Thoracic aorta (tissue), 2 donors: Measurements from ENCODE around the gene GNG3. TPM values are rescaled to one million over a fixed set of nuclear protein-coding genes. Genes with fewer than 3 reads are reported as not detected.

Source experiments
- ATAC-seq: fragments of 150-250 bp; one replicate; pipeline ENCODE4 v1.8.0; 2017; ENCODE audit warnings: low read depth; ENCODE audit not compliant: insufficient number of reproducible peaks, low FRiP score
- DNase-seq: peaks from one replicate; pipeline ENCODE4 v3.0.0-alpha.2; 2020; ENCODE audit warnings: low spot score
- H3K27ac ChIP-seq, 2 donors: fragments of 200-600 bp; sonication (generic); 1 replicate in 1 of 2; 2 replicates in 1 of 2; pipeline ENCODE4 v1.5.1; 2016; ENCODE audit warnings: mild to moderate bottlenecking in 2 of 2, moderate library complexity in 2 of 2
- H3K27me3 ChIP-seq: fragments of 200-600 bp; sonication (generic); replicated peaks from 2 replicates; pipeline ENCODE4 v1.6.0; 2016; ENCODE audit warnings: mild to moderate bottlenecking; ENCODE audit not compliant: insufficient read depth
- H3K36me3 ChIP-seq: fragments of 200-600 bp; sonication (generic); one replicate; pipeline ENCODE4 v1.5.1; 2016
- H3K4me1 ChIP-seq, 2 donors: fragments of 200-600 bp; sonication (generic); 1 replicate in 1 of 2; 2 replicates in 1 of 2; pipeline versions ENCODE4 v1.5.1 to v1.6.0; 2016; ENCODE audit warnings: low read depth in 2 of 2, mild to moderate bottlenecking in 1 of 2; ENCODE audit not compliant: control insufficient read depth in 1 of 2
- H3K4me3 ChIP-seq: fragments of 200-600 bp; sonication (generic); 2 replicates; pipeline ENCODE4 v1.5.1; 2016; ENCODE audit warnings: mild to moderate bottlenecking
- H3K9me3 ChIP-seq: fragments of 200-600 bp; sonication (generic); 2 replicates; pipeline ENCODE4 v1.5.1; 2016
- total RNA-seq, 2 donors: library from RNA; depleted of rRNA; stranded (reverse); fragments of >200 nt; gene quantifications; one replicate each; pipeline versions ENCODE4 v1.1.0 to v1.2.3, GENCODE V29; 2016
- TF ChIP-seq, protein P1 (sequence below): fragments of 200-600 bp; sonication (generic); IDR thresholded peaks from one replicate; pipeline ENCODE4 v1.5.1; 2019; ENCODE audit warnings: antibody characterized with exemption

Gene GNG3
- total RNA-seq, 2 donors from 2014 or later = not detected

GRCh38 chr11:62710001-62710345 is 2.5 kb downstream of the GNG3 start:
- TF ChIP-seq, protein P1, sequence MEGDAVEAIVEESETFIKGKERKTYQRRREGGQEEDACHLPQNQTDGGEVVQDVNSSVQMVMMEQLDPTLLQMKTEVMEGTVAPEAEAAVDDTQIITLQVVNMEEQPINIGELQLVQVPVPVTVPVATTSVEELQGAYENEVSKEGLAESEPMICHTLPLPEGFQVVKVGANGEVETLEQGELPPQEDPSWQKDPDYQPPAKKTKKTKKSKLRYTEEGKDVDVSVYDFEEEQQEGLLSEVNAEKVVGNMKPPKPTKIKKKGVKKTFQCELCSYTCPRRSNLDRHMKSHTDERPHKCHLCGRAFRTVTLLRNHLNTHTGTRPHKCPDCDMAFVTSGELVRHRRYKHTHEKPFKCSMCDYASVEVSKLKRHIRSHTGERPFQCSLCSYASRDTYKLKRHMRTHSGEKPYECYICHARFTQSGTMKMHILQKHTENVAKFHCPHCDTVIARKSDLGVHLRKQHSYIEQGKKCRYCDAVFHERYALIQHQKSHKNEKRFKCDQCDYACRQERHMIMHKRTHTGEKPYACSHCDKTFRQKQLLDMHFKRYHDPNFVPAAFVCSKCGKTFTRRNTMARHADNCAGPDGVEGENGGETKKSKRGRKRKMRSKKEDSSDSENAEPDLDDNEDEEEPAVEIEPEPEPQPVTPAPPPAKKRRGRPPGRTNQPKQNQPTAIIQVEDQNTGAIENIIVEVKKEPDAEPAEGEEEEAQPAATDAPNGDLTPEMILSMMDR = no peak
- Histone ChIP-seq H3K27ac (peak overlapping the region; percentile 89 to 97), H3K27me3 (no peaks in the 10 kb centered on the region), H3K4me1 (peaks cover 12 to 43% of the 10 kb centered on the region in 2 donors), H3K4me3 (peak overlapping the region; percentile 71), H3K36me3 (peaks cover 18% of the 10 kb centered on the region), H3K9me3 (no peaks in the 10 kb centered on the region)
- ATAC-seq (no peak), DNase-seq (no peak)

DNA sequence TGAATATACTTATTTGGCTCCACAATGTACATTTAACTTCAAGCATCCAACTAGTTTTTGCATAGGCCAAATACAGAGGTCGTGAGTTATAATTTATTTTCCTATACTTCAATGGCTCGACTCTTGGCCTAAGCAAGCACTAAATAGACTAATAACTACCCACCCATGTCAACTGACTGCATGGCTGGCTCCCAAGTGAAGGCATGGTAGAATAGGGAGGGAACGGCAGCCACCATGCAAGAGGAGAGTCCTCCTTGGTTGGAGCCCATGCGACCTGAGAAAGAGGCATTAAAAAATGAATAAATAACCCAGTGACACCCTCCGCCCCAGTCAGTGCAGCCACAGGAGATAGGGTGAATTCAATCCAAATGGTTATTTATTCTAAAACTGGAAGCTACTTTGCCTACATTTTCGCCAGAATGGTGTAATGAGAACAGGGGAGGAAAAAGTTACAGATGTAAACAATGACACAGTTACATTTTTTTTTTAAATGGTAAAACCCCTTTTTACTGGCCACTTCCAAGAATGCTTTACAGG is 4.9 kb downstream of the GNG3 start:
- TF ChIP-seq, protein P1 = no peak
- Histone ChIP-seq H3K27me3 (no peaks in the 10 kb centered on the region), H3K36me3 (peaks cover 40% of the 10 kb centered on the region), H3K9me3 (no peaks in the 10 kb centered on the region), H3K27ac (no peak overlapping the region), H3K4me3 (no peak overlapping the region), H3K4me1 (peaks cover 5 to 24% of the 10 kb centered on the region in 2 donors)
- no peak for ATAC-seq
- DNase-seq = no peak

DNA sequence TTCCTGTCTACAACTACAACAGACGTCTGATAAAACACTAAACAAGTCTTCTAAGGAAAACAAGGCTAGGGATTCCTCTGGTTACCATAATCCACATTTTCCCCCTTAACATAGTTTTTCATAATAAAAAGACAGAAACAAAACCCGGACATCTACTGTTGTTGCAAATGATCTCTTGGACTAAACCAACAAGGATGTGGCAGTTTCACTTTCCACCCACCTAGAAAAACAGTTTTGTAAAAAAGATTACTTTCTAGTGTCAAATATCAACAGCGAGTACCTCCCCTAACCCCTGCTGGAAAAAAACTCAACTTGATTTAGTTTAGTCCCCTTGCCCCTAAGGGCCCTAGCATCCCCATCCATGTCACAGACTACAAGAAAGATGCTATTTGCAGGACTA is 5.4 kb downstream of the GNG3 start:
- Histone ChIP-seq H3K4me1 (peaks cover 5 to 24% of the 10 kb centered on the region in 2 donors), H3K4me3 (no peak overlapping the region), H3K9me3 (no peaks in the 10 kb centered on the region), H3K36me3 (peaks cover 45% of the 10 kb centered on the region), H3K27ac (no peak overlapping the region), H3K27me3 (no peaks in the 10 kb centered on the region)
- DNase-seq = no peak
- TF ChIP-seq, protein P1 = no peak
- ATAC-seq = no peak

GRCh38 chr11:62713343-62713742 is 5.9 kb downstream of the GNG3 start:
- Histone ChIP-seq H3K36me3 (peaks cover 49% of the 10 kb centered on the region), H3K27me3 (no peaks in the 10 kb centered on the region), H3K4me3 (no peak overlapping the region), H3K27ac (no peak overlapping the region), H3K4me1 (peaks cover 5 to 19% of the 10 kb centered on the region in 2 donors), H3K9me3 (no peaks in the 10 kb centered on the region)
- TF ChIP-seq, protein P1 = no peak
- ATAC-seq = no peak
- no peak for DNase-seq

DNA sequence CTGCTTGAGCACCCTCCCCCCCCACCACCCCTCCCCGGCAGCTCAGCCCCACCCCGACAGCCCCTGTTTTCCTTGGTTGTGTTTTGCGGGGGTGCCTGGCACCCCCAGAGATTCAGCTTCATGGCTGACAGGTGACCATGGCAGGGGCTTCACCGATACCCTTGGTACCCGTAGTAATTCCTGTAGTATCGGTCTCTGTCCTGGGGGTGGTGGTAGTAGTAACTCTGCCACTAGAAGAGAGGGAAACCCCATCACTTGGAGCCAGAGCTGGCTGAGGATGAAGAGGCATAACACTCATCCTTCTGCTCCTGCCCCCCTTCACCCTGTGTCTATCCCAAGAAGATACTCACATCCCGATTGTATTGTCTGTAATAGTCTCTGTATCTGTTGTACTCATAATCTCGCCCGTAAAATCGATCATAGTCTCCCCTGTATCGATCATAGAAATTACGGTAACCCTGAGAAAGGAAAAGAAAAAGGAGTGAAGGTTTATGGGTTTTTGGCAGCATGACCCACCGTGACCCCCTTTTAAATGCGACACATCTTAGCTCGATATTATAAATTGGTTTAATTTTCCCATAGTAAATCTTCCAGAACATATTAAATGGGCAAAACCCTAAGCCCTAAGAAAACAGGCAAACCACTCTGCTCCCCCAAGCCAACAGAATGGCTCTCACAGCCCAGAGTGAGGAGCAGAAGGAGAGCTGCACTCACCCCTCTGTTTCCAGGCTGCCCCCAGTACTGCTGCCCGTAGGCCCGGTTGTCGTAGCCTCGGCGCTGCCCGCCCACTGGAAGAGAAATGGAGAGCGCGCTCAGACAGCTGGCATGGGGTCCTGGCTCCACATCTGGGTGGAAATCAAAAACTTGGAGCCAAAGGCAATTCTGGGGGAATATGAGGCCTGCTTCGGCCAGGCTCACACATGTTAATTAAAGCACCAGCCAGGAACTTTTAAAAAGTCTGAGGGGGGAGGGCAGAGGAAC is 8.0 kb downstream of the GNG3 start:
- ATAC-seq (no peak), DNase-seq (no peak)
- H3K4me3 ChIP-seq = no peak overlapping the region
- peaks cover 0 to 4% of the 10 kb centered on the region in 2 donors for H3K4me1 ChIP-seq
- no peak overlapping the region for H3K27ac ChIP-seq
- TF ChIP-seq, protein P1 = no peak
- H3K9me3 ChIP-seq = no peaks in the 10 kb centered on the region
- no peaks in the 10 kb centered on the region for H3K27me3 ChIP-seq
- H3K36me3 ChIP-seq = peaks cover 67% of the 10 kb centered on the region
